Right ventricle myocardium inferior (tissue), 1 donor: ENCODE results near the gene IL4R. TPM values are rescaled to one million over a fixed set of nuclear protein-coding genes. Genes with fewer than 3 reads are reported as not detected.
"Not testable (repeated sequence)": the region's sequence is repeated elsewhere in the genome, so short reads cannot be mapped to it uniquely, and the experiment has no call there.

Source experiments
- ATAC-seq: fragments of 200-7000 bp; cut with Tn5 transposase; one replicate; pipeline ENCODE4 v1.9.1; 2020; ENCODE audit warnings: mild to moderate bottlenecking, moderate library complexity
- DNase-seq: peaks from one replicate; pipeline ENCODE4 v3.0.0; 2021; ENCODE audit errors: missing footprints
- intact Hi-C: fragments of 100-400 bp; cut with DNase I; formaldehyde crosslinking; loops from one replicate; pipeline ENCODE4 v1.11.0; 2022
- total RNA-seq: library from RNA; stranded (reverse); fragmentation: NEBNext Ultra II Directional; extraction: Animal tissue kit (Norgen Biotek cat#: 25700); gene quantifications from one replicate; pipeline ENCODE4 v1.2.1, GENCODE V29; 2021
- donor health status: DM: no; HTN: yes; CAD: no; lungs with severe emphysema.

The IL4R gene
- total RNA-seq, 1 donor from 2014 or later = 11.1 TPM

DNA sequence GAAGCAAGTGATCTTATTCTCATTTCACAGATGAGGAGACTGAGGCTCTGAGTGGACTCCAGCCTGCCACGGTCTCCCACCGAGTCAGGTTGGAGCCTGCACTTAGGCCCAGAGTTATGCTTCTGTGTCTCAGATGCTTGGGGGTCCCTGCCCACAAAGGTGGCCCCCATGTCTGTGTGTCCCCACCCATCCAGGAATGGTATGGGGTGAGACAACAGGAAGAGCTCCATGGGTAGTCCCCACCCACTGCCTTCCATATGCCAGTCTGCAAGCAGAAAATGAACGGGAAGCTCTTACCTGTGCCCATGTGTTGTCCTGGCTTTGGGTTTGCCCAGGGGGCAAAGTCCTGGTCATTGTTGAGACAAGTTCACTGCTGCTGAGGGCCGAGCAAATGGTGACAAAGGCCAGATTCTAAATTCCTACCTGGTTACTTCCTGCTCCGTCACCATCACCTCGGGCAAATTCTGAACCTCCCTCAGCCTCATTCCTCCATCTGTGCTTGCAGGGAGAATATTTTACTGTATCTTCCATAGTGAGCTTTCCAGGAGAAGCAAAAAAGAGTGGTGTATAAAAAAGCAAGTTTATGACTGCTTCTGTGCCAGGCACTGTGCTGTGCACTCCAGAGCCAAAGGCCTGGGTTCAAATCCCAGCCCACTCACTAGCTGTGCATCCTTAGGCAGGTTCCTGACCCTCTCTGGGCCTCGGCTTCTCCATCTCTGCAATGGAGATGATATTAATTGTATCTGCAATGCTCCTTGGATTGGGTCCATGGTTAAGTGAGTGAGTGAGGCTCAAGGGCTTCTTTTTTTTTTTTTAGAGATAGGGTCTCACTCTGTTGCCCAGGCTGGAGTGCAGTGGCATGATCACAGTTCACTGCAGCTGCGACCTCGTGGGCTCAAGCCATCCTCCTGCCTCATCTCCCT is 9.3 kb downstream of the IL4R start:
- ATAC-seq (no peak), DNase-seq (no peak)
- intact Hi-C loops = no loop called here

DNA sequence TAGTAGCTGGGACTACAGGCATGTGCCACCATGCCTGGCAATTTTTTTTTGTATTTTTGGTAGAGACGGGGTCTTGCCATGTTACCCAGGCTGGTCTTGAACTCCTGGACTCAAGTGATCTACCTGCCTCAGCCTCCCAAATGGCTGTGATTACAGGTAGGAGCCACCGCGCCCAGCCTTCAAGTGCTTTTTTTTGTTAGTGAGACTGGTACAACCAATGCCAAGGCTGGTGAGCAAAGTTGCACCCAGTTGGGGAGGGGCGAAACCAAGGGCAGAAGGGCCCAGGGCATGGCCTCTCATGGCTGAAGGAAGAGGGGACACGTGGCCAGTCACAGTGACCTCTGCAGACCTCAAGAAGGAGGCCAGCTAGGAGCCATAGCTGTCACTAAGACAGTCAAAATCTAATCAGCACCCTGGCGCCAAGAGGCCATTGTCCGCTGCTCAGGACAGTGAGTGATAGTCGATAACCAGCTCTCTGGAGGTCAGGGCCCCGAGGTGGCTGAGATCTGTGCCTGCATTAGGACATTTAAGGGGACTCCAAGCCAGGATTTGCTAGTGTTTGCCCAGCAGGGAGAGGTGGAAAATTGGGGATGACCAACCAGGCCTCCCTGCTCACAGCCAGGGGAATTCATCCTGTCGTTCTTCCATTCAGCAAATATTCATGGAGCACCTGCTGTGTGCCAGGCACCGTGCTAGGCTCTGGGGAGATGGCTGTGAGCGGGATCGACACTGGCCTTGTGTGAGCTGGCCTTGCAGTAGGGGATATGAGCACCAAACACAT is 10.2 kb downstream of the IL4R start:
- no peak for DNase-seq
- no peak for ATAC-seq
- intact Hi-C loops = no loop called here

DNA sequence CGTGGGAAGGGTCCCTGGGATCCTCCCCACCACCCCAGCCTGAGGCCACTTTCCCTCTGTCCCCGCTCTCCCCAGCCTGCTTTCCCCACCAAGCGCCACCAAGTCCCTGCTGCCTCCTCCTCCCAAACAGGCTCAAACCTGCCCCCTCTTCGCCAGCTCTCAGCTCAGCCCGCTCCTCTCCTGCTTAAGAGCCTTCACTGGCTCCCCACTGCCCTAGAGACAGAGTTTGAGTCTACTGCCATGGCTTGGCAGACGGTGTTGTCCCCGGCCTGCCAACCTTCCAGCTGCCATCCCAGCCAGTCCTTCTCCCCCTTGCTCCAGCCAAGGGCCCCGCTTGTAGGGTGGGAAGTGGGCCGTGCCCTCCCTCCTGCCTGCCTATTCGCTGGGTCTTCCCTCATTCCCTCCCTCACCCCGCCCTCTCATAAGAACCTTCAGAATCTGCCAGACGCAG is 11.1 kb downstream of the IL4R start:
- intact Hi-C loops = loop anchor here (5.0 kb wide), 1 partner anchor 93 kb away; no protein-coding TSS in a partner anchor
- ATAC-seq (no peak), DNase-seq (no peak)

DNA sequence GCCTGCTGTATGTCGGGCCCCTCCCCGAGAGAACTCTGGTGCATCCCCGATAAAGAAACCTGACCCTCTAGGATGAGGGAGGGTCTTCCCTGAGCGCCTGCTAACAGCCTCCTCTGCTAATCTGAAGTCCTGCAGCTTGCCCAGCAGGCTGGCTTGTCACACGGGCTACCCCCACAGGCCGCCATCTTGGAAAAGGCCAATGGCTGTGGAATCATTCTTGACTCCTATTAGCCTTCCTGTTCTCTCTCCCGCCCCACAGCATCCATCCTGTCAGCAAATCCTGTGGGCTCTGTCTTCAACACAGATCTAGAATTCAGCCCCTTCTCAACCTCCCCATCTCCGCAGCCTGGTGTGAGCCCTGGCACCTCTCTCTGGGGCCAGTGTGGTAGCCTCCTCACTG is 12.0 kb downstream of the IL4R start:
- no peak for ATAC-seq
- intact Hi-C loops = loop anchor here (5.0 kb wide), 1 partner anchor 93 kb away; no protein-coding TSS in a partner anchor
- DNase-seq = no peak

DNA sequence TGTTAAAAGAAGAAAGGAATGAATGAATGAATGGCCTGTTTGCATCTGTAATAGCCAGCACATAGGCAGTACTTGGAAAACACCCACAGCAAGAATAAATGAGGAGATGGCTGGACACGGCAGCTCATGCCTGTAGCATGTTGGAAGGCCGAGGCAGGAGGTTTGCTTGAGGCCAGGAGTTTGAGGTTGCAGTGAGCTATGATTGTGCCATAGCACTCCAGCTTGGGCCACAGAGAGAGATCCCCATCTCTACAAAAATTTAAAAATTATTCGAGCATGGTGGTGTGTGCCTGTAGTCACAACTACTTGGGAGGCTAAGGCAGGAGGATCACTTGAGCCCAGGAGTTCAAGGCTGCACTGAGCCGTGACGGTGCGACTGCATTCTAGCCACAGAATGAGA is 12.5 kb downstream of the IL4R start:
- DNase-seq (no peak), ATAC-seq (no peak)
- intact Hi-C loops = loop anchor here (5.0 kb wide), 1 partner anchor 94 kb away; no protein-coding TSS in a partner anchor

DNA sequence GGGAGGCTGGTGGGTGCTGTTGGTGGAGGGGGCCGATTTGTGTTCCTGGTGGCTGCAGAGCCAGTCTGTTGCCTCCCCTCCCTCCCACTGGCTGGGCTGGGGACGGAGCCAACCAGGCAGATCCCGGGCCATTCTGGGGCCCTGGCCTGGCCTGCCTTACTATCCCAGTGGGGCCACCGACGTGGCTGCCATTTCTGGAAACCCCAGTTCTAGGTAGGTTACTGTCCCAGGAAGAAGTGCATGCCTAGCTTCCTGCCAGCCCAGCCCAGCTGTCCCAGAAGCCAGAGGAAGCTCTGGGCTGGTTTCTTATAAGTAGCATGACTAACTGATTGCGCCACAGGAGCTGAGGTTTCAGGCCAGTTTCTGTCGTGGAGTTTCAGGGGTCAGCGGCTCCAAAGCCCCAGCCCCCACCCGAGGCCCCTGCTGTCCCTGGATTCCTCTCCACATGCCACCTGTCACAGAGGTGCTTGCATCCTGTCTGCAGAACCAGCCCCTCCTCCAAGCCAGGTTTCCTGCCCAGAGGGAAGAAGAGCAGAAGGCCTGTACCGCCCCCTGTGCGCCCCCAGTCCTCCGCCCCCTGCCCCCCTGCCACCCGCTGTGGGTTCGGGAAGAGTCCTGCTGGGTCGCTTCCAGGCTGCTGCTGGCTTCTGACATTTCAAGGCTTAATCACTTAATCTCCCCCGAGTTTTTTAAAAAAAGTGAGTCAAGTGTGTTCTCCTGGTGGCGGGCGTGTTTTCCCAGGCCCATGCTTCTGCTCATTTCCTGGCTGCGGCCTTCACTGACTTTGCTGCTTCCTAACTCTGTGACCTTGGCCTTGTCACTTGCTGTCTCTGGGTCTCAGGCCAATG is 13.2 kb downstream of the IL4R start:
- intact Hi-C loops = loop anchor here (5.0 kb wide), 1 partner anchor 95 kb away; no protein-coding TSS in a partner anchor

DNA sequence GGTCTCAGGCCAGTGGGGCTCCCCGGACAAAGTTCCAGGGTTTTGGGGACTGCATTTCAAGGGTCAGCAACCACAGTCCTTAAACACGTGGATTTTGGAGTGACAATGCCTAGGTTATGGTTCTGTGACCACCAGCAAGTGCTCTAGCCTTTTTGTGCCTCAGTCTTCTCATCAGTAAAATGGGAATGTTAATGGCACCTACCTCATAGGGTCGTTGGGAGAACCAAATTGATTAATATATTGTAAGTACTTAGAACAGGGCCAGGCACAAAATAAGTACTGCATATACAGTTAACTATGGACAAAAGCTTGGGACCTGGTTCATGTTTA is 13.8 kb downstream of the IL4R start:
- DNase-seq (no peak), ATAC-seq (no peak)
- intact Hi-C loops = loop anchor here (5.0 kb wide), 1 partner anchor 95 kb away; no protein-coding TSS in a partner anchor

More for the DNA sequence above, 13.2 kb downstream of the IL4R start:
- DNase-seq (peak; percentile 90), ATAC-seq (peak; percentile 85)

DNA sequence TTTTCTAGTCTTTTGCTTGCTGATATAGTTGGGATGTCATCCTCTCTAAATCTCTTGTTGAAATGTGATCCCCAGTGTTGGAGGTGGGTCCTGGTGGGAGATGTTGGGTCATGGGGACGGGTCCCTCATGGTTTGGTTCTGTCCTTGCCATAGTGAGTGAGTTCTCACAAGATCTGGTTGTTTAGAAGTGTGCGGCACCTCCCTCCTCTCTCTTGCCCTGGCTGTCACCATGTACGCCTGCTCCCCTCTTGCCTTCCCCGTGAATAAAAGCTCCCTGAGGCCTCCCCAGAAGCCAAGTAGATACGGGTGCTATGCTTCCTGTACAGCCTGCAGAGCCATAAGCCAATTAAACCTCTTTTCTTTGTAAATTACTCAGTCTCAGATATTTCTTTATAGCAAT is 15.2 kb downstream of the IL4R start:
- DNase-seq = no peak
- intact Hi-C loops = loop anchor here (5.0 kb wide), 1 partner anchor 97 kb away; no protein-coding TSS in a partner anchor
- ATAC-seq = no peak

DNA sequence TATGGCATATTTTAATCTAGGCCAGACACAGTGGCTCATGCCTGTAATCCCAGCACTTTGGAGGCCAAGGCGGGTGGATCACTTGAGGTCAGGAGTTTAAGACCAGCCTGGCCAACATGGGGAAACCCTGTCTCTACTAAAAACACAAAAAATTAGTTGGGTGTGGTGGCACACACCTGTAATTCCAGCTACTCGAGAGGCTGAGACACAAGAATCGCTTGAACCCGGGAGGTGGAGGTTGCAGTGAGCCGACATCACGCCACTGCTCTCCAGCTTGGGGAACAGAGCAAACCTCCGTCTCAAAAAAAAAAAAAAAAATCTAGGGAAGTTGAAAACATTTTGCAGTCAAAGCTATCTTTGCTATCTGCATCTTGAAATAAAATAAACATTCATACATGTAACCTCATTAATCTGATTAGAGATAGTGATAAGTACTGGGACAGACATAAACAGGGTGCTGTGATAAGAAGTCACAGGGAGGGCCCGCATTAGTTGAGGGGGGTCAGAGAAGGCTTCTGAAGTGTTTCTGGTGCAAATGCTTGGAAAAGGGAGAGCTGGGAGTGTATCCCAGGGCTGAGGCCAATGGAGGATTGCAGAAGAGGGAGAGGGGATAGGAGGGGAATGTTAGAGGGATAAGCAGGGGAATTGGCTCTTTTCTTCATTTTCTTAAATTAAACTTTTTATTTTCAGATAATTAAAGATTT is 15.8 kb downstream of the IL4R start:
- ATAC-seq, DNase-seq: not testable (repeated sequence)
- intact Hi-C loops = loop anchor here (5.0 kb wide), 1 partner anchor 97 kb away; no protein-coding TSS in a partner anchor

DNA sequence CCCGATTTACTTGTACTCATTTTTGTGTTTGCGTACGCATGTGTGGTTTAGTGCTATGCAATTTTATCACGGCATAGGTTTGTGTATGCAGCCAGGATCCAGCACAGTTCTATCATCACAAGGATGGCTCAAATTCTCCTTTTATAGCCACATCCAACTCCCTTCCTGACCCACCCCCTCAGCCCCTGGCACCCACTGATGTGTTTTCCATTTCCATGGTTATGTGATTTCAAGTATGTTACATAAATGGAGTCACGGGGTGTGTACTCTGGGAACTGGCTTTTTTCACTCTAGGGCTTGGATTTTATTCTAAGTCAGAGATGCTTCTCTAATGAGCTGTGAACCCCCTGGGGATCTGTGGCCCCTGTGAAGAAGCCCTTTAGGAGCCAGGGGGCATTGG is 16.8 kb downstream of the IL4R start:
- ATAC-seq (peak; percentile 45), DNase-seq (no peak)
- intact Hi-C loops = no loop called here

DNA sequence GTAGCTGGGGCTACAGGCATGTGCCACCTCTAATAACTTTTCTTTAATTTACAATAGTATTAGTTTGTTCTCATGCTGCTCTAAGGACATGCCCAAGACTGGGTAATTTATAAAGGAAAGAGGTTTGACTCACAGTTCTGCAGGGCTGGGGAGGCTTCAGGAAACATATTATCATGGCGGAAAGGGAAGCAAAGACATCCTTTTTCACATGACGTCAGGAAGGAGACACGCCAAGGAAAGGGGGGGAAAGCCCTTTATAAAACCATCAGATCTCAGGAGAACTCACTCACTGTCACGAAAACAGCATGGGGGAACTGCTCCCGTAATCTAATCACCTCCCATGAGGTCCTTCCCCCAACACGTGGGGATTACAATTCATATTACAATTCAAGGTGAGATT is 18.3 kb downstream of the IL4R start:
- ATAC-seq (no peak), DNase-seq (no peak)
- intact Hi-C loops = no loop called here

DNA sequence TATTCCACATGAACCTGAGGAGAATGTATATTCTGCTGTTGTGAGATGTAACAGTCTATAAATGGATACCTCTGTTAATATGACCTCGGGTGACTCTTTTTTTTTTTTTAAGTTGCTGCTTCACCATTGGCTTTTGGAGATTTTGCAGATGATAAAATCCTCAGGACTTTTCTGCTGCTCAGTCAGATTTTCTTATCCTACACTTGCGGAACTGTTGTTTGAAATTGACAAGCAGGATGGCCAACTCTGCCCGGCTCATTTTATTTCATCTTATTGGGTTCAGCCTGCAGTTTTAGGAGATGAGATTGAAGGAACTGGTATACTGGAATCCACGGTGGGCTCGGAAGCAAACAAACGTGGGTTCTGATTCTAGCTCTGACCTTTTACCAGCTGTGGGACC is 19.3 kb downstream of the IL4R start:
- ATAC-seq = no peak
- no peak for DNase-seq
- intact Hi-C loops = no loop called here

DNA sequence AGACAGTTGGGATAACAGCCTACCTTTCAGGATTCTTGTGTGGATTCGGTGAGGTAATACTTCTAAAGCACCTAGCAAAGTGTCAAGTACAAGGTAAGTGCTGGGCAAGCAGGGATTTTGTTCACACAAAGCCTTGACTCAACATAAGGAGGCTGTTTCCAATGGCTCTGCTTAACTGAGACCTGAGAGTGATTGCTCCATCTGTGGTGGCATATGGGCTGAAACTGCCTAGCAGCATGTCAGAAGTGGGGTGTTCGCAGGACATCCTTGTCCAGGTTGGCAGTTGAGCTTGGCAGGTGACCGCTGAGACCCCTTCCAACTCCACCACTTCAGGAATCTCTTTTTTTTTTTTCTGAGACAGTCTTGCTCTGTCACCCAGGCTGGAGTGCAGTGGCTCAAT is 19.8 kb downstream of the IL4R start:
- ATAC-seq = no peak
- DNase-seq = no peak
- intact Hi-C loops = no loop called here

DNA sequence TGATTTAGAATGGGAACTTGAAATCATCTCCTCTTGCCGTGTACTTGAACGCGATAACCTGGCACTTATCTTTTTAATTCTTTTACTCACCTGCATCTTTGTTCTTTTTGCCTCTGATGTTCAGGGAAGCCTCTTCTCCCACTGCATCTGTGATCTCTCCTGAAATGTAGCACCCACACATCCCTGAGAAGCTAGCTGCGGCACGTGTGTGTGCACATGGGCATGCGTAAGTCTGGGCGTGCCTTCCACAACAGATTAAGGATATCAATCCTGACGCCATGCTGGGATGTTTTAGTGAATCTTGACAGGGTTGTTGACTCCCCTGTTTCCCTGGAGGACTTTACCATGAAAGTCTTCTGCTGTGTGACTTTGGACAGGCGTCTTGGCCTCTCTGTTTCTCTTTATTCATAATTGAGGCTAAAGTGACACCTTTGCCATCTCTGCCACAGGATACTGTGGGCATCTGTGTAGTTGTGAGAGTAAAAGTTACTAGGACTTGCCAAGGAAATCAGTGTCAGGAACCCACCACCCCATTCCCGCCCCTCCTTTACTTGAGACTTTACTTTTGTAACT is 20.5 kb downstream of the IL4R start:
- ATAC-seq (no peak), DNase-seq (no peak)
- intact Hi-C loops = no loop called here

DNA sequence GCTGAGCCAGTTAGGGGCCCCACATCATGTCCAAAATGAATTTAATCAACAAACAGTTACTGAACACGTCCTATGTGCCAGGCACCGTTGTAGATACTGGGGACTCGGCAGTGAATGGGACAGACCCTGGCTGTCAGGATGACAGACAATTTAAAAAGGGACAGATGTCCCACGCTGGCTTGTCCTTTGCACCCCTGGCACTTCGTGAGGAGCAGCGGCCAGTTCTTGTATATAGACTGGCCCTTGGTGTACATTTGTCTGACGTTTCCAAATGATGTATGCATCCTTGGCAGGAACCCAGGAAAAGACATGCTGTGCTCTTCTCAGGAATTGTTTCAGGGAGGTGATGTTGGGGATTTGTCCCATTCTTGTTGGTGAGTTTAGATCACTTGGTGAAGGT is 21.1 kb downstream of the IL4R start:
- ATAC-seq (no peak), DNase-seq (no peak)
- intact Hi-C loops = no loop called here

DNA sequence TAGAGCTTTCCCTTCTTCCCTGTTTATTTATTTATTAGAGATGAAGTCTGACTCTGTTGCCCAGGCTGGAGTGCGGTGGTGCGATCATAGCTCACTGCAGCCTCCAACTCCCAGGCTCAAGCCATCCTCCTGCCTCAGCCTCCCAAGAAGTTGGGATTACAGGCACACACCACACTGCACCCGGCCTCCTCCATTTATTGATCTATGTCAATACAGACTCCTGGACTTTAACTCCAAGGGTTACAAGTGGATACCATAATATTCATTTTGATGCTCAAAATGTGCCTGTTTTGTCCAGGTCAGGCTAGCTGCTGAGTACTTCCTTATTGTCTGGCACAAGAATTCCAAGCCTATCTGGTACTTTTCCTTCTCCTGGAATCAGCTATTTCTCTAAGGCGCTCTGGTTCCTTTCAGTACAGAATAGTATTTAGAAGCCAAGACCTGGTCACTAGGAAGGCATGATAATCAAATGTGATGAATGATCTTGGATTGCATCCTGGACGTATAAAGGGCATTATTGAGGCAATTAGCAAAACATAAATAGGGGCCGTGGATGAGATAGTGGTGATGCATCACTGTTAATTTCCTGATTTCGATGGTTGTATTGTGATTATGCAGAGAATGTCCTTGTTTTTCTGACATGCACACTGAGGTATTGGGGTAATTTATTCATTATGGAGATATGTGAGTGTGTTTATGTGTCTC is 21.7 kb downstream of the IL4R start:
- DNase-seq (no peak), ATAC-seq (no peak)
- intact Hi-C loops = no loop called here

DNA sequence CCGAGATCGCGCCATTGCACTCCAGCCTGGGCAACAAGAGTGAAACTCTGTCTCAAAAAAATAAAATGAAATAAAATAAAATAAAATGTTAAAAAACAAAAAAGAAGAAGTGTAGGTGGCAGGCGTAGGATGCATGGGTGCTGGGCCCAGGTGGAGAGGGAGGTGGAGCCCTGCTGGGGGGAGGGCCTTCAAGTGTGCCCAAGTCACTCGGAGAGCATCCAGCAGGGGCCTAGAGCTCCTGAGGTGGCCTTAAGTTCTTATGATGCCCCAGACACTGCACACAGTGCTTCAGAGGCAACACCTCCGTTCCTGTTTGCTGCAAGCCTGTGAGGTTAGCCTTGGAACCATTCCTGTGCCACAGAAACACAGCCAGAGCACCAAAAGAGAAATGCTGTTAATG is 23.2 kb downstream of the IL4R start:
- ATAC-seq = no peak
- intact Hi-C loops = no loop called here

More for the DNA sequence above, 23.2 kb downstream of the IL4R start:
- no peak for DNase-seq
